ENCODE results near the gene MLXIP. TPM values are rescaled to one million over a fixed set of nuclear protein-coding genes. Genes with fewer than 3 reads are reported as not detected.

MLXIP gene
- total and polyA plus RNA-seq, 9 of the 15 experiments (the other 6 are each of a cell fraction or from before 2014, with no cell fraction given), result 2.2 to 66.3 (median 18.1) TPM

DNA sequence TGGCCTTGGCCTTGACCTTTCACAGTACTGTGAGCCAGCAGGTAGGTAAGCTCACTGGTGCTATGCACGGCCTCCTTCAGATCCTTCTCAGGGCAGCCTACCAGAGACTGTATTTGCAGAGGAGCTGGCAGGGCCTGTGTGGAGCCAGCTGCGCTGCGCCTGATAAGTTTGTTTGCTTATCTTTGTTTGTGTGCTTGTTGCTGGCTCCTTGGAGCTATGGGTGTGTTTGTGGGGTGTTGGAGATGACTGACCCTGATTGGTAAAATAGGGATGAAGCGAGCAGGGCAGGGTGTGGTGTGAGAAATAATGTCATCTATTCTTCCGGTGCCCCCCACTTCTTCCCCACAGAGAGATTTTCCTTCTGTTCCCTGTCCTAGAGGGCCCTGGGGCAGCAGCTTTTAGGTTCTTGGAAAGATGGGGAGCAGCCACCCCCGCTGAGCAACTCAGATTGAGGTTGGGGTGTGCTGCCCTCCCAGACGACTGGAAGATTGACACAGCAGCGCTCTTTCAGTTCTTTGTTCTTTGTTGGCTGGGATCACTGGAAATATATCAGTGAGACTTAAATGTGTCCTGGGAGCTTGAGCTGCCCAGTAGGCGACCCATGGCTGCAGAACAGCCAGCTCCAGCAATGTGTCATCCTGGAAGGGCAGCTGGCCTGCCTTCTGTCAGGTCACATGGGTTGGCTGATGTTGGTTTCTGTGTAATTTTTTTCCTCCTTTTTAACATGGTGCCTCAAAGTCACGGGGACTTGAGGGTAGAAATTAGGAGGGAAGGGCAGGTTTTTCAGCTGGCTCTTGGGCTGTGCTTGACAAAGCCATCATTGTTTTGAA, 19.6 kb downstream of the MLXIP start (continued):
- TF ChIP-seq BACH1 (tag; IDR thresholded peaks at IDR 0.05) (no peak), SNIP1 (IDR thresholded peaks at IDR 0.05; ENCODE audit: low read depth) (no peak), TOE1 (IDR thresholded peaks at IDR 0.05; ENCODE audit: borderline replicate concordance) (peak; percentile 51; the same call in 1 of the 2 replicates), TOE1 (CRISPR knock-in tag; IDR thresholded peaks at IDR 0.05; ENCODE audit: borderline replicate concordance, low read depth) (no peak), ARID1B (IDR thresholded peaks at IDR 0.05) (peak; percentile 99), ETV1 (tag; conservative IDR thresholded peaks at IDR 0.05; ENCODE audit: low read depth) (peak; percentile 43; the same call in 1 of the 2 replicates), RFX5 (IDR thresholded peaks at IDR 0.05; ENCODE audit: low read depth, low read length) (no peak), ADNP (tag; IDR thresholded peaks at IDR 0.05) (peak; percentile 84), TAF7 (tag; IDR thresholded peaks at IDR 0.05) (no peak), FOXA1 (IDR thresholded peaks at IDR 0.05; ENCODE audit: borderline replicate concordance) (no peak), BMI1 (IDR thresholded peaks at IDR 0.05; ENCODE audit: low read length) (no peak), ERF (CRISPR knock-in tag; IDR thresholded peaks at IDR 0.05) (0 out of 2 replicates have a peak, but pooled peaks have one; percentile 25), XRCC4 (IDR thresholded peaks at IDR 0.05; ENCODE audit: extremely low read depth, insufficient read depth, insufficient read length) (no peak), ZNF780A (CRISPR knock-in tag; IDR thresholded peaks at IDR 0.05) (no peak), ZNF77 (CRISPR knock-in tag; IDR thresholded peaks at IDR 0.05) (no peak)
- TF ChIP-seq, protein P1, sequence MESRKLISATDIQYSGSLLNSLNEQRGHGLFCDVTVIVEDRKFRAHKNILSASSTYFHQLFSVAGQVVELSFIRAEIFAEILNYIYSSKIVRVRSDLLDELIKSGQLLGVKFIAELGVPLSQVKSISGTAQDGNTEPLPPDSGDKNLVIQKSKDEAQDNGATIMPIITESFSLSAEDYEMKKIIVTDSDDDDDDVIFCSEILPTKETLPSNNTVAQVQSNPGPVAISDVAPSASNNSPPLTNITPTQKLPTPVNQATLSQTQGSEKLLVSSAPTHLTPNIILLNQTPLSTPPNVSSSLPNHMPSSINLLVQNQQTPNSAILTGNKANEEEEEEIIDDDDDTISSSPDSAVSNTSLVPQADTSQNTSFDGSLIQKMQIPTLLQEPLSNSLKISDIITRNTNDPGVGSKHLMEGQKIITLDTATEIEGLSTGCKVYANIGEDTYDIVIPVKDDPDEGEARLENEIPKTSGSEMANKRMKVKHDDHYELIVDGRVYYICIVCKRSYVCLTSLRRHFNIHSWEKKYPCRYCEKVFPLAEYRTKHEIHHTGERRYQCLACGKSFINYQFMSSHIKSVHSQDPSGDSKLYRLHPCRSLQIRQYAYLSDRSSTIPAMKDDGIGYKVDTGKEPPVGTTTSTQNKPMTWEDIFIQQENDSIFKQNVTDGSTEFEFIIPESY (CRISPR knock-in tag; IDR thresholded peaks at IDR 0.05), result peak; percentile 55; the same call in 1 of the 2 replicates
- TF ChIP-seq, protein P2, sequence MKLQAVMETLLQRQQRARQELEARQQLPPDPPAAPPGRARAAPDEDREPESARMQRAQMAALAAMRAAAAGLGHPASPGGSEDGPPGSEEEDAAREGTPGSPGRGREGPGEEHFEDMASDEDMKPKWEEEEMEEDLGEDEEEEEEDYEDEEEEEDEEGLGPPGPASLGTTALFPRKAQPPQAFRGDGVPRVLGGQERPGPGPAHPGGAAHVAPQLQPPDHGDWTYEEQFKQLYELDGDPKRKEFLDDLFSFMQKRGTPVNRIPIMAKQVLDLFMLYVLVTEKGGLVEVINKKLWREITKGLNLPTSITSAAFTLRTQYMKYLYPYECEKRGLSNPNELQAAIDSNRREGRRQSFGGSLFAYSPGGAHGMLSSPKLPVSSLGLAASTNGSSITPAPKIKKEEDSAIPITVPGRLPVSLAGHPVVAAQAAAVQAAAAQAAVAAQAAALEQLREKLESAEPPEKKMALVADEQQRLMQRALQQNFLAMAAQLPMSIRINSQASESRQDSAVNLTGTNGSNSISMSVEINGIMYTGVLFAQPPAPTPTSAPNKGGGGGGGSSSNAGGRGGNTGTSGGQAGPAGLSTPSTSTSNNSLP (IDR thresholded peaks at IDR 0.05; ENCODE audit: borderline replicate concordance, low read depth, low read length), result no peak
- TF ChIP-seq, protein P3, sequence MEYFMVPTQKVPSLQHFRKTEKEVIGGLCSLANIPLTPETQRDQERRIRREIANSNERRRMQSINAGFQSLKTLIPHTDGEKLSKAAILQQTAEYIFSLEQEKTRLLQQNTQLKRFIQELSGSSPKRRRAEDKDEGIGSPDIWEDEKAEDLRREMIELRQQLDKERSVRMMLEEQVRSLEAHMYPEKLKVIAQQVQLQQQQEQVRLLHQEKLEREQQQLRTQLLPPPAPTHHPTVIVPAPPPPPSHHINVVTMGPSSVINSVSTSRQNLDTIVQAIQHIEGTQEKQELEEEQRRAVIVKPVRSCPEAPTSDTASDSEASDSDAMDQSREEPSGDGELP (CRISPR knock-in tag; IDR thresholded peaks at IDR 0.05; ENCODE audit: borderline replicate concordance), result peak; percentile 98
- TF ChIP-seq, protein P4, sequence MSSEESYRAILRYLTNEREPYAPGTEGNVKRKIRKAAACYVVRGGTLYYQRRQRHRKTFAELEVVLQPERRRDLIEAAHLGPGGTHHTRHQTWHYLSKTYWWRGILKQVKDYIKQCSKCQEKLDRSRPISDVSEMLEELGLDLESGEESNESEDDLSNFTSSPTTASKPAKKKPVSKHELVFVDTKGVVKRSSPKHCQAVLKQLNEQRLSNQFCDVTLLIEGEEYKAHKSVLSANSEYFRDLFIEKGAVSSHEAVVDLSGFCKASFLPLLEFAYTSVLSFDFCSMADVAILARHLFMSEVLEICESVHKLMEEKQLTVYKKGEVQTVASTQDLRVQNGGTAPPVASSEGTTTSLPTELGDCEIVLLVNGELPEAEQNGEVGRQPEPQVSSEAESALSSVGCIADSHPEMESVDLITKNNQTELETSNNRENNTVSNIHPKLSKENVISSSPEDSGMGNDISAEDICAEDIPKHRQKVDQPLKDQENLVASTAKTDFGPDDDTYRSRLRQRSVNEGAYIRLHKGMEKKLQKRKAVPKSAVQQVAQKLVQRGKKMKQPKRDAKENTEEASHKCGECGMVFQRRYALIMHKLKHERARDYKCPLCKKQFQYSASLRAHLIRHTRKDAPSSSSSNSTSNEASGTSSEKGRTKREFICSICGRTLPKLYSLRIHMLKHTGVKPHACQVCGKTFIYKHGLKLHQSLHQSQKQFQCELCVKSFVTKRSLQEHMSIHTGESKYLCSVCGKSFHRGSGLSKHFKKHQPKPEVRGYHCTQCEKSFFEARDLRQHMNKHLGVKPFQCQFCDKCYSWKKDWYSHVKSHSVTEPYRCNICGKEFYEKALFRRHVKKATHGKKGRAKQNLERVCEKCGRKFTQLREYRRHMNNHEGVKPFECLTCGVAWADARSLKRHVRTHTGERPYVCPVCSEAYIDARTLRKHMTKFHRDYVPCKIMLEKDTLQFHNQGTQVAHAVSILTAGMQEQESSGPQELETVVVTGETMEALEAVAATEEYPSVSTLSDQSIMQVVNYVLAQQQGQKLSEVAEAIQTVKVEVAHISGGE (CRISPR knock-in tag; IDR thresholded peaks at IDR 0.05), result peak in 1 of 3 experiments; percentile 53; a peak in 1 of 6 replicates

Measured in K562 (cell line).